ENCODE measurements around the gene KLF13. TPM values are rescaled to one million over a fixed set of nuclear protein-coding genes. Genes with fewer than 3 reads are reported as not detected.

The KLF13 gene
- total RNA-seq, 1 donor from 2014 or later, result 141 TPM

- Mint-ChIP-seq H3K27me3 (ENCODE audit: unreplicated experiment) (peaks cover 8% of the 10 kb centered on the region), H3K4me3 (ENCODE audit: unreplicated experiment) (no peak overlapping the region), H3K9me3 (ENCODE audit: unreplicated experiment) (peaks cover 18% of the 10 kb centered on the region), H3K27ac (ENCODE audit: unreplicated experiment) (no peak overlapping the region), H3K36me3 (ENCODE audit: unreplicated experiment) (peaks cover 14% of the 10 kb centered on the region), H3K4me1 (ENCODE audit: low read depth, unreplicated experiment) (peaks cover 12% of the 10 kb centered on the region)
- TF ChIP-seq CTCF (IDR thresholded peaks at IDR 0.05; ENCODE audit: partially characterized antibody, unreplicated experiment), result no peak
- DNase-seq, result no peak
These were observed 63.4 kb downstream of the KLF13 start for GRCh38 chr15:31390029-31390428.

GRCh38 chr15:31390777-31391486, 64.3 kb downstream of the KLF13 start:
- no peak for DNase-seq
- H3K27me3 Mint-ChIP-seq (ENCODE audit: unreplicated experiment), result peaks cover 10% of the 10 kb centered on the region
- no peak for TF ChIP-seq CTCF (IDR thresholded peaks at IDR 0.05; ENCODE audit: partially characterized antibody, unreplicated experiment)
- H3K4me3 Mint-ChIP-seq (ENCODE audit: unreplicated experiment), result peak overlapping the region; percentile 32
- no peak overlapping the region for H3K27ac Mint-ChIP-seq (ENCODE audit: unreplicated experiment)
- peaks cover 12% of the 10 kb centered on the region for H3K4me1 Mint-ChIP-seq (ENCODE audit: low read depth, unreplicated experiment)
- H3K36me3 Mint-ChIP-seq (ENCODE audit: unreplicated experiment), result peaks cover 14% of the 10 kb centered on the region
- H3K9me3 Mint-ChIP-seq (ENCODE audit: unreplicated experiment), result peaks cover 20% of the 10 kb centered on the region

- H3K4me3 Mint-ChIP-seq (ENCODE audit: unreplicated experiment), result peak overlapping the region; percentile 87
- peaks cover 20% of the 10 kb centered on the region for H3K9me3 Mint-ChIP-seq (ENCODE audit: unreplicated experiment)
- no peak for TF ChIP-seq CTCF (IDR thresholded peaks at IDR 0.05; ENCODE audit: partially characterized antibody, unreplicated experiment)
- H3K36me3 Mint-ChIP-seq (ENCODE audit: unreplicated experiment), result peaks cover 8% of the 10 kb centered on the region
- H3K27ac Mint-ChIP-seq (ENCODE audit: unreplicated experiment), result no peak overlapping the region
- DNase-seq, result peak; percentile 83
- peaks cover 10% of the 10 kb centered on the region for H3K27me3 Mint-ChIP-seq (ENCODE audit: unreplicated experiment)
- peaks cover 12% of the 10 kb centered on the region for H3K4me1 Mint-ChIP-seq (ENCODE audit: low read depth, unreplicated experiment)
These were observed 65.3 kb downstream of the KLF13 start for GRCh38 chr15:31391687-31392671.

- peak; percentile 64 for DNase-seq
- peak overlapping the region; percentile 65 for H3K4me3 Mint-ChIP-seq (ENCODE audit: unreplicated experiment)
- peaks cover 12% of the 10 kb centered on the region for H3K4me1 Mint-ChIP-seq (ENCODE audit: low read depth, unreplicated experiment)
- peaks cover 8% of the 10 kb centered on the region for H3K36me3 Mint-ChIP-seq (ENCODE audit: unreplicated experiment)
- no peak for TF ChIP-seq CTCF (IDR thresholded peaks at IDR 0.05; ENCODE audit: partially characterized antibody, unreplicated experiment)
- no peak overlapping the region for H3K27ac Mint-ChIP-seq (ENCODE audit: unreplicated experiment)
- peaks cover 15% of the 10 kb centered on the region for H3K9me3 Mint-ChIP-seq (ENCODE audit: unreplicated experiment)
- H3K27me3 Mint-ChIP-seq (ENCODE audit: unreplicated experiment), result peaks cover 5% of the 10 kb centered on the region
These were observed 66.2 kb downstream of the KLF13 start for GRCh38 chr15:31392761-31393401.
